Neural progenitor cell (in vitro differentiated cells): ENCODE measurements around the gene EYS. TPM values are rescaled to one million over a fixed set of nuclear protein-coding genes. Genes with fewer than 3 reads are reported as not detected.
"Not testable (repeated sequence)": the region's sequence is repeated elsewhere in the genome, so short reads cannot be mapped to it uniquely, and the experiment has no call there.

ENCODE experiments used
- DNase-seq: peaks from one replicate; pipeline ENCODE4 v3.0.0-alpha.2; 2016; ENCODE audit warnings: low spot score
- H2AFZ ChIP-seq: fragments of 200-600 bp; sonication (generic); replicated peaks from 2 replicates; pipeline ENCODE4 v1.6.1; 2016; ENCODE audit warnings: antibody characterized with exemption
- H3F3A ChIP-seq: fragments of 200-600 bp; sonication (generic); 2 replicates; pipeline ENCODE4 v1.6.1; 2016; ENCODE audit warnings: antibody characterized with exemption, low read depth
- H3K27ac ChIP-seq: fragments of 200-600 bp; sonication (generic); 2 replicates; pipeline ENCODE4 v1.5.1; 2016; ENCODE audit warnings: mild to moderate bottlenecking
- H3K27me3 ChIP-seq: fragments of 200-600 bp; sonication (generic); 2 replicates; pipeline ENCODE4 v1.6.1; 2016; ENCODE audit warnings: mild to moderate bottlenecking, moderate library complexity
- H3K36me3 ChIP-seq: fragments of 200-600 bp; sonication (generic); 2 replicates; pipeline ENCODE4 v1.5.1; 2016
- H3K4me1 ChIP-seq: fragments of 200-600 bp; sonication (generic); 2 replicates; pipeline ENCODE4 v1.6.1; 2016; ENCODE audit warnings: mixed run types
- H3K4me2 ChIP-seq: fragments of 200-600 bp; sonication (generic); 2 replicates; pipeline ENCODE4 v1.6.1; 2016
- H3K4me3 ChIP-seq: fragments of 200-600 bp; sonication (generic); 2 replicates; pipeline ENCODE4 v1.5.1; 2016
- H3K79me2 ChIP-seq: fragments of 200-600 bp; sonication (generic); 2 replicates; pipeline ENCODE4 v1.6.1; 2016; ENCODE audit warnings: low read depth
- H3K9ac ChIP-seq: fragments of 200-600 bp; sonication (generic); 2 replicates; pipeline ENCODE4 v1.6.1; 2016
- H3K9me3 ChIP-seq: fragments of 200-600 bp; sonication (generic); 2 replicates; pipeline ENCODE4 v1.5.1; 2016; ENCODE audit warnings: low read depth
- H4K20me1 ChIP-seq: fragments of 200-600 bp; sonication (generic); 2 replicates; pipeline ENCODE4 v1.6.1; 2016; ENCODE audit warnings: low read depth
- H3K27ac Mint-ChIP-seq: 3 replicates; pipeline ENCODE4 v1.8.0; 2021; ENCODE audit warnings: mixed read lengths
- H3K27me3 Mint-ChIP-seq: 2 replicates; pipeline ENCODE4 v1.8.0; 2022; ENCODE audit warnings: low read depth, mild to moderate bottlenecking, inconsistent platforms, moderate library complexity, mixed read lengths; ENCODE audit not compliant: insufficient read depth
- H3K36me3 Mint-ChIP-seq: 3 replicates; pipeline ENCODE4 v1.8.0; 2021; ENCODE audit warnings: mixed read lengths
- H3K4me1 Mint-ChIP-seq: 3 replicates; pipeline ENCODE4 v1.8.0; 2021; ENCODE audit warnings: mixed read lengths
- H3K4me3 Mint-ChIP-seq: 3 replicates; pipeline ENCODE4 v1.8.0; 2021; ENCODE audit warnings: mild to moderate bottlenecking, moderate library complexity, mixed read lengths
- H3K9me3 Mint-ChIP-seq: 3 replicates; pipeline ENCODE4 v1.8.0; 2020; ENCODE audit warnings: mixed read lengths
- CTCF ChIP-seq: fragments of 200-600 bp; sonication (generic); IDR thresholded peaks from 2 replicates; pipeline ENCODE4 v1.5.1; 2017; ENCODE audit warnings: antibody characterized with exemption, mild to moderate bottlenecking
- EZH2 ChIP-seq: fragments of 200-600 bp; sonication (generic); IDR thresholded peaks from 2 replicates; pipeline ENCODE4 v1.6.1; 2017; ENCODE audit warnings: antibody characterized with exemption, mild to moderate bottlenecking, moderate library complexity
- EZH2phosphoT487 ChIP-seq: fragments of 200-600 bp; sonication (generic); IDR thresholded peaks from 2 replicates; pipeline ENCODE4 v1.6.1; 2017; ENCODE audit warnings: antibody characterized with exemption
- total RNA-seq: library from RNA; depleted of rRNA; stranded (reverse); fragments of >200 nt; gene quantifications from 2 replicates; pipeline ENCODE4 v1.2.3, GENCODE V29; 2015; ENCODE audit warnings: low replicate concordance

Gene EYS
- total RNA-seq, 1 donor from 2014 or later, result not detected

GRCh38 chr6:64037427-64037826 lies 1669.6 kb downstream of the EYS start:
- TF ChIP-seq EZH2phosphoT487 (no peak), EZH2 (no peak), CTCF (no peak)
- no peaks in the 10 kb centered on the region for H3K9me3 Mint-ChIP-seq
- H3K4me1 Mint-ChIP-seq, result no peaks in the 10 kb centered on the region
- no peaks in the 10 kb centered on the region for H4K20me1 ChIP-seq
- no peaks in the 10 kb centered on the region for H3K36me3 Mint-ChIP-seq
- no peak overlapping the region for H3K4me3 ChIP-seq
- no peaks in the 10 kb centered on the region for H3F3A ChIP-seq
- H3K27ac Mint-ChIP-seq, result no peak overlapping the region
- DNase-seq, result no peak
- no peaks in the 10 kb centered on the region for H3K9me3 ChIP-seq
- no peaks in the 10 kb centered on the region for H3K4me1 ChIP-seq
- H3K9ac ChIP-seq, result no peak overlapping the region
- no peaks in the 10 kb centered on the region for H3K27me3 ChIP-seq
- H3K4me2 ChIP-seq, result no peak overlapping the region
- no peak overlapping the region for H2AFZ ChIP-seq
- H3K4me3 Mint-ChIP-seq, result no peak overlapping the region
- no peaks in the 10 kb centered on the region for H3K79me2 ChIP-seq
- no peak overlapping the region for H3K27ac ChIP-seq
- no peaks in the 10 kb centered on the region for H3K27me3 Mint-ChIP-seq
- H3K36me3 ChIP-seq, result no peaks in the 10 kb centered on the region

- H3K36me3 Mint-ChIP-seq, result peaks cover 4% of the 10 kb centered on the region
- Histone ChIP-seq H3K27me3 (no peaks in the 10 kb centered on the region), H3K4me3 (no peak overlapping the region), H3K4me1 (no peaks in the 10 kb centered on the region), H3K36me3 (no peaks in the 10 kb centered on the region), H3K9me3 (no peaks in the 10 kb centered on the region), H2AFZ (no peak overlapping the region), H3K4me2 (no peak overlapping the region), H3F3A (no peaks in the 10 kb centered on the region), H4K20me1 (no peaks in the 10 kb centered on the region), H3K27ac (no peak overlapping the region), H3K9ac (no peak overlapping the region), H3K79me2 (no peaks in the 10 kb centered on the region)
- no peaks in the 10 kb centered on the region for H3K27me3 Mint-ChIP-seq
- no peak for TF ChIP-seq EZH2phosphoT487
- TF ChIP-seq EZH2, result no peak
- no peak overlapping the region for H3K27ac Mint-ChIP-seq
- no peak for DNase-seq
- no peak overlapping the region for H3K4me3 Mint-ChIP-seq
- H3K9me3 Mint-ChIP-seq, result peaks cover 15% of the 10 kb centered on the region
- no peaks in the 10 kb centered on the region for H3K4me1 Mint-ChIP-seq
These were observed 1671.9 kb downstream of the EYS start for GRCh38 chr6:64034910-64035655.

- Histone ChIP-seq H3K9me3 (no peaks in the 10 kb centered on the region), H3K36me3 (no peaks in the 10 kb centered on the region), H3F3A (no peaks in the 10 kb centered on the region), H3K9ac (no peak overlapping the region), H3K4me2 (no peak overlapping the region), H3K4me1 (no peaks in the 10 kb centered on the region), H4K20me1 (no peaks in the 10 kb centered on the region), H3K27me3 (no peaks in the 10 kb centered on the region), H2AFZ (no peak overlapping the region), H3K27ac (no peak overlapping the region), H3K4me3 (no peak overlapping the region), H3K79me2 (no peaks in the 10 kb centered on the region)
- Mint-ChIP-seq H3K27ac (no peak overlapping the region), H3K36me3 (peaks cover 4% of the 10 kb centered on the region), H3K9me3 (peaks cover 17% of the 10 kb centered on the region), H3K4me3 (no peak overlapping the region), H3K4me1 (no peaks in the 10 kb centered on the region), H3K27me3 (peaks cover 5% of the 10 kb centered on the region)
- TF ChIP-seq EZH2, result no peak
- TF ChIP-seq CTCF, result no peak
- TF ChIP-seq EZH2phosphoT487, result no peak
- DNase-seq, result no peak
These were observed 1672.7 kb downstream of the EYS start for GRCh38 chr6:64034291-64034690.

GRCh38 chr6:64030950-64031618 lies 1675.9 kb downstream of the EYS start:
- not testable (repeated sequence) for H3K27ac ChIP-seq, H3K27me3 ChIP-seq, H3K27me3 Mint-ChIP-seq, DNase-seq, H3K27ac Mint-ChIP-seq, H3K36me3 Mint-ChIP-seq, H3K9me3 ChIP-seq, H3K79me2 ChIP-seq, H3K4me1 Mint-ChIP-seq, H2AFZ ChIP-seq, H3K4me1 ChIP-seq, H3K4me3 ChIP-seq, H3F3A ChIP-seq, H3K36me3 ChIP-seq, H3K4me2 ChIP-seq, H3K4me3 Mint-ChIP-seq, H4K20me1 ChIP-seq, H3K9ac ChIP-seq
- H3K9me3 Mint-ChIP-seq, result peaks cover 17% of the 10 kb centered on the region
